NAMALWA (cell line): ENCODE measurements around the gene HOXC10.

Experiments
- DNase-seq: peaks from one replicate; pipeline ENCODE4 v3.0.0-alpha.2; 2015; ENCODE audit warnings: low spot score

HOXC10 gene

GRCh38 chr12:54017027-54017788 is 32.3 kb downstream of the HOXC10 start:
- peak; percentile 54 for DNase-seq

- peak; percentile 96 for DNase-seq
Observed at GRCh38 chr12:54017878-54018467, 33.0 kb downstream of the HOXC10 start.

DNA sequence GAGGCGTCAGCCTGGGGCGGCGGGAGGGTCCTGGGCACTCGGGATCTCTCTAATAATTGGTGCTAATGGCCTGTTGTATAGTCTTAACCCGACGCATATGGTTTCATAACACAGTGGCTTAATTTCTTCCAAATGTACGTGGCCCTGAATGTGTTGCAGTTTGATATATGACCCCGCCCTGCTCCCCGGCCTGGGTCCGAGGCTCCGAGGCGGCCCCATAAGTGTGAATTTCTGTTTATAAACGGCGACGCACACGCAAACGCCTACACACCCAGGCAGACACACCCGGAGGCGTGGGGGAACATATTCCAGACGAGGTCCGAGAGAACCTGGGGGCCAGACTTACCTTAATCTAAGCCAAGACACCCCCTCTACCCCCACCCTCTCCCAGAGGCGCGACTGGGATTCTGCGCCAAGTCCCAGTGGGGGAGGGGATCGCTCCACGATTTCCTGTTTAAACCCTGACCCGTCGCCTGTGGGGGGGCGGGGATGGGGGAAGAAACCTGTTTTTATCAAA is 33.6 kb downstream of the HOXC10 start:
- DNase-seq, result no peak

- DNase-seq, result no peak
Observed at GRCh38 chr12:54019091-54019811, 34.3 kb downstream of the HOXC10 start.

DNA sequence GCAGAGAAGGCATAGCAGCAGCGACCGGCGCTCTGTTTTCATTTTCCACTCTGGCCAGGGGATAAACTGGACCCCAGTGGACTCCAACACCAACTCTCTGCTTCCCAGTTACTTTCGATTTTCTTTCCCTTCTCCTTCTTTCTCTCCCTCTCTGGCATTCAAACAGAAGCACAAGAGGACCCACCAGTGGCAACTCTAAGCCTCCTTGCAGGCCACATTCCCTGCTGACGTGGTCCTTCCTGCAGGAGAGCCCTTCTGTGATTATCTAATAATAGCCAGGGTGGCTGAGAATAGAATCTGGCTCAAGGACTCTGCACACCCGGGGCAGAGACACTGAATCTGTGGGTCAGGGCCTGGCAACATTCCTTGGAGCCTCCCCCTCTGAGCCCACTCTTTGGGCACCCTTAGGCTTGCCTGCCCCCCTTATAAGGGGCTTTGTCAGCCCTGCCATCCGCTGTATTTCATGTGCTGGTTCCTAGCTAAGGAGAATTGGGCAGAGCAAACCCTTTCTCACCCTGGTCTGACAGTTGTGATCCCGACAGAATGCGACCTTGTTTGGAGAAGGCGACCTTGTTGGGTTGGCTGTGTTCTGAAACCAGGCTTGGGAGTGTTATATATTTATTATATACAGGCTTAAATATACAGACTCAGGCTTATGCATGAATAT is 35.1 kb downstream of the HOXC10 start:
- no peak for DNase-seq

GRCh38 chr12:54020591-54021405 is 35.9 kb downstream of the HOXC10 start:
- DNase-seq, result no peak

- no peak for DNase-seq
Observed at GRCh38 chr12:54021432-54022013, 36.6 kb downstream of the HOXC10 start.

DNA sequence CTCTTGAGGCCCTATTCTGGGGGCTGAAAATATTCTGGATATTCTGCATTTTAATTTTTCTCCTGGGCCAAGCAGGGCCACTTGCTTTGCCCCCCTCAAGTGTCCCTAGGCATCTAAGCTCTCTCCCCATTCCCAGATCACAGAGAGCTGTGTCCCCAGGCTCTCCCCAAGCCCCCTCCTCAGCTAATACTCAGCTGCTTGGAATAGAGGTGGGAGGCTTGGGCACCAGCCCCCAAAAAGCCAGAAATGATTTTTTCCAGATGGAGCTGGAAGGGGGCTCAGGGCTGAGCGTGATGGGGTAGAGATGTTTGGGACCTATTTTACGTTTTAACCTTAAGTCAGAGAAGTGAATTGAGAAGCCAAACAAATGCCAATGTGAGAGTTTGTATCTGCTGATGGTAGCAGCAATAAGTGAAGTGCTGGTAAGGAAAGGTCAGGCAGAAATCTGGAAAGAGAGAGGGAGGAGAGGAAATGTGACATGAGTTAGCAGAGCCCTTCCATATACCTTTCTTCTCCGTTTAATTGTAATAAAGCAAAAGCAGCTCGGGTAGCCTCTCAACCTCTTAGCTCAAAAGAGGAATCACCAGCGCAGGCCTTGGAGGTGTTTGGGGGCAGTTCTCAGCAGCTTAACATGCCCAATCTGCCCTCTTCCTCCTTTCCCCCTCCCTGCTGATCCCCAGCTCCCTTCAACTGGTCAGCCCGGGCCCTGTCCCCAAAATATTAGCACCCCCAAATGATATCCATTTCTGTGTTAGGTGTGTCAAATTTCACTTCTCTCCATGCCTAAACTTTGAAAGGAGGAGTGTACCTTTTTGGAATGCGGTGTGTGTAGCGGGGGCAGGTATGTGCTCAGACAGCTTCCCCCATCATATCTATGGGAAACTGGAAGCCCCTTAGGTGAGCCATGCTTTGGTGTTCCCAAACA is 38.3 kb downstream of the HOXC10 start:
- DNase-seq, result no peak

GRCh38 chr12:54024127-54024526 is 39.2 kb downstream of the HOXC10 start:
- DNase-seq, result no peak

GRCh38 chr12:54024581-54025305 is 39.8 kb downstream of the HOXC10 start:
- no peak for DNase-seq

GRCh38 chr12:54025499-54026405 is 40.8 kb downstream of the HOXC10 start:
- no peak for DNase-seq

GRCh38 chr12:54026640-54027441 is 41.9 kb downstream of the HOXC10 start:
- no peak for DNase-seq

DNA sequence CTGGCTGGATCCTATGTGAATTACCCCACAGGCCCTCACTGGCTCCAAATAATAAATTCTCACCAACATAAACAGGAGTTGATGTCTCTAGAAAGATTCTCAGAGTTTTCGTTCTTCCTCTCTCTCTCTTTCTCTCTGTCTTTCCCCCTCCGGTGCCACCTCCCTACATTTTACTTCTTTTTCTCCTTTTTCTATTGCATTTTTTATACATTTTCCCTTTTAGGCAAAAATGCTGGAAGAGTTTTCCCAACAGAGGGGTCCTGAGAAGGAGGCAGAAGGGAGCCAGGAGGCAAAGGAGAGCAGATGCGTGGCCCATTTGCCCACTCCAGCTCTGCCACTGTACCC is 42.5 kb downstream of the HOXC10 start:
- no peak for DNase-seq

DNA sequence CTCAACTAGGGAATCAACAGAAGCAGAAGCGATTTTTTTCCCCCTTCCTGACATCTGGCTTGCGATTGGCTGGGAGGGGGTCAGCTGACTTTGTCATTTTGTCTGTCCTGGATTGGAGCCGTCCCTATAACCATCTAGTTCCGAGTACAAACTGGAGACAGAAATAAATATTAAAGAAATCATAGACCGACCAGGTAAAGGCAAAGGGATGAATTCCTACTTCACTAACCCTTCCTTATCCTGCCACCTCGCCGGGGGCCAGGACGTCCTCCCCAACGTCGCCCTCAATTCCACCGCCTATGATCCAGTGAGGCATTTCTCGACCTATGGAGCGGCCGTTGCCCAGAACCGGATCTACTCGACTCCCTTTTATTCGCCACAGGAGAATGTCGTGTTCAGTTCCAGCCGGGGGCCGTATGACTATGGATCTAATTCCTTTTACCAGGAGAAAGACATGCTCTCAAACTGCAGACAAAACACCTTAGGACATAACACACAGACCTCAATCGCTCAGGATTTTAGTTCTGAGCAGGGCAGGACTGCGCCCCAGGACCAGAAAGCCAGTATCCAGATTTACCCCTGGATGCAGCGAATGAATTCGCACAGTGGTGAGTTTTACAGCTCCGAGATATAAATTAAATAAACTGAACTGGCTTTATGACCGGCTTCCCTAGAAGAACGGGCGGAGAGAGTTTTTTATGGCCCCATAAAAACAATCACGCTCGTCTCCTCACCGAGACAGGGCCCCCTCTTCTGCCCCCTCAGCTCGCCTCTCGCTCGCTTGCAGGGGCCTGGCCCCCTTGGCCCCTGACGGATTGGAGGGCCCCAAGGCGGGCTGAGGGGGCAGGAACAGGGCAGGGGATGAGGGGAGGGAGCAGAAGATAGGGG is 43.6 kb downstream of the HOXC10 start, which contains the start of gene HOXC6:
TSS of gene HOXC6 (plus strand) at position 127 of the 888 bp plus-strand sequence. CDS start at position 209, 82 bp downstream.
- DNase-seq, result peak; percentile 56

DNA sequence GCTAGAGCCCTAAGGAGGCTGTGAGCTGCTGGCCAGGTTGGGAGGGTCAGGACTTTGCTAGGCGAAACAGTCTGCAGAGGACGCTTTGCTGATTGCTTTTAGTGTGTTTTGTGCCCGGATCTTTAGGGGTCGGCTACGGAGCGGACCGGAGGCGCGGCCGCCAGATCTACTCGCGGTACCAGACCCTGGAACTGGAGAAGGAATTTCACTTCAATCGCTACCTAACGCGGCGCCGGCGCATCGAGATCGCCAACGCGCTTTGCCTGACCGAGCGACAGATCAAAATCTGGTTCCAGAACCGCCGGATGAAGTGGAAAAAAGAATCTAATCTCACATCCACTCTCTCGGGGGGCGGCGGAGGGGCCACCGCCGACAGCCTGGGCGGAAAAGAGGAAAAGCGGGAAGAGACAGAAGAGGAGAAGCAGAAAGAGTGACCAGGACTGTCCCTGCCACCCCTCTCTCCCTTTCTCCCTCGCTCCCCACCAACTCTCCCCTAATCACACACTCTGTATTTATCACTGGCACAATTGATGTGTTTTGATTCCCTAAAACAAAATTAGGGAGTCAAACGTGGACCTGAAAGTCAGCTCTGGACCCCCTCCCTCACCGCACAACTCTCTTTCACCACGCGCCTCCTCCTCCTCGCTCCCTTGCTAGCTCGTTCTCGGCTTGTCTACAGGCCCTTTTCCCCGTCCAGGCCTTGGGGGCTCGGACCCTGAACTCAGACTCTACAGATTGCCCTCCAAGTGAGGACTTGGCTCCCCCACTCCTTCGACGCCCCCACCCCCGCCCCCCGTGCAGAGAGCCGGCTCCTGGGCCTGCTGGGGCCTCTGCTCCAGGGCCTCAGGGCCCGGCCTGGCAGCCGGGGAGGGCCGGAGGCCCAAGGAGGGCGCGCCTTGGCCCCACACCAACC is 44.8 kb downstream of the HOXC10 start:
- no peak for DNase-seq
